Activated naive CD8-positive, alpha-beta T cell treated with anti-CD3 and anti-CD28 coated beads, Interleukin-2, amount 10 ng/mL, durations not matched to agents 7 days and 5 days (primary cell): Measurements from ENCODE around the gene DDX20. TPM values are rescaled to one million over a fixed set of nuclear protein-coding genes. Genes with fewer than 3 reads are reported as not detected.
A peak's percentile ranks its signal among the peaks of the same experiment; 100 is the strongest.

Source experiments
- ATAC-seq: fragments of 150-1000 bp; cut with Tn5 transposase; one replicate; pipeline ENCODE4 v1.10.0; 2021; ENCODE audit warnings: low read depth, moderate library complexity
- POLR2A ChIA-PET: fragments of 350-600 bp; sonication (Branson Sonifier 250); formaldehyde crosslinking; loops from one replicate; lab custom pipeline; 2021; ENCODE audit warnings: antibody characterized with exemption; lab: Charles Lee
- DNase-seq: peaks from one replicate; pipeline ENCODE4 v3.0.0; 2021
- H3K27ac Mint-ChIP-seq: one replicate; pipeline ENCODE4 v1.8.0; 2022; ENCODE audit warnings: mild to moderate bottlenecking, mixed read lengths
- H3K27me3 Mint-ChIP-seq: one replicate; pipeline ENCODE4 v1.8.0; 2022; ENCODE audit warnings: mild to moderate bottlenecking, moderate library complexity, mixed read lengths
- H3K36me3 Mint-ChIP-seq: one replicate; pipeline ENCODE4 v1.8.0; 2021; ENCODE audit warnings: mild to moderate bottlenecking, mixed read lengths
- H3K4me1 Mint-ChIP-seq: one replicate; pipeline ENCODE4 v1.8.0; 2021; ENCODE audit warnings: mixed read lengths
- H3K4me3 Mint-ChIP-seq: one replicate; pipeline ENCODE4 v1.8.0; 2022; ENCODE audit warnings: mild to moderate bottlenecking, moderate library complexity, mixed read lengths
- H3K9me3 Mint-ChIP-seq: one replicate; pipeline ENCODE4 v1.8.0; 2021; ENCODE audit warnings: mixed read lengths
- total RNA-seq, 2 experiments: library from RNA; stranded (reverse); gene quantifications; one replicate each; pipeline ENCODE4 v1.2.3, GENCODE V29; 2021

DDX20 gene
- total RNA-seq, 2 experiments from 2014 or later, result 15.0 to 16.5 TPM

GRCh38 chr1:111769517-111770146 is 13.9 kb downstream of the DDX20 start:
- H3K9me3 Mint-ChIP-seq, result no peaks in the 10 kb centered on the region
- H3K36me3 Mint-ChIP-seq, result peaks cover 15% of the 10 kb centered on the region
- no peak overlapping the region for H3K27ac Mint-ChIP-seq
- H3K27me3 Mint-ChIP-seq, result no peaks in the 10 kb centered on the region
- H3K4me1 Mint-ChIP-seq, result peaks cover 1% of the 10 kb centered on the region
- DNase-seq (no peak), ATAC-seq (peak; percentile 45)
- POLR2A ChIA-PET, result interaction anchor here (1.6 kb wide), 1 partner anchor 18 kb away, joined by 4 read pairs; no protein-coding TSS in a partner anchor
- no peak overlapping the region for H3K4me3 Mint-ChIP-seq

- Mint-ChIP-seq H3K27me3 (no peaks in the 10 kb centered on the region), H3K27ac (no peak overlapping the region), H3K36me3 (peaks cover 6% of the 10 kb centered on the region), H3K9me3 (no peaks in the 10 kb centered on the region), H3K4me1 (no peaks in the 10 kb centered on the region), H3K4me3 (no peak overlapping the region)
- no peak for ATAC-seq
- POLR2A ChIA-PET, result no interaction called here
- no peak for DNase-seq
These were observed 15.2 kb downstream of the DDX20 start for GRCh38 chr1:111770916-111771315.

- H3K9me3 Mint-ChIP-seq, result no peaks in the 10 kb centered on the region
- DNase-seq (no peak), ATAC-seq (no peak)
- H3K4me1 Mint-ChIP-seq, result no peaks in the 10 kb centered on the region
- no peak overlapping the region for H3K27ac Mint-ChIP-seq
- no peaks in the 10 kb centered on the region for H3K27me3 Mint-ChIP-seq
- H3K36me3 Mint-ChIP-seq, result no peaks in the 10 kb centered on the region
- no peak overlapping the region for H3K4me3 Mint-ChIP-seq
- POLR2A ChIA-PET, result no interaction called here
These were observed 20.3 kb downstream of the DDX20 start for GRCh38 chr1:111775966-111776365.

- ATAC-seq (no peak), DNase-seq (no peak)
- no peaks in the 10 kb centered on the region for H3K36me3 Mint-ChIP-seq
- no peaks in the 10 kb centered on the region for H3K9me3 Mint-ChIP-seq
- no peak overlapping the region for H3K4me3 Mint-ChIP-seq
- POLR2A ChIA-PET, result no interaction called here
- no peaks in the 10 kb centered on the region for H3K27me3 Mint-ChIP-seq
- no peak overlapping the region for H3K27ac Mint-ChIP-seq
- no peaks in the 10 kb centered on the region for H3K4me1 Mint-ChIP-seq
These were observed 20.7 kb downstream of the DDX20 start for GRCh38 chr1:111776391-111776790.

- no peaks in the 10 kb centered on the region for H3K4me1 Mint-ChIP-seq
- H3K27ac Mint-ChIP-seq, result no peak overlapping the region
- no peaks in the 10 kb centered on the region for H3K9me3 Mint-ChIP-seq
- POLR2A ChIA-PET, result no interaction called here
- no peaks in the 10 kb centered on the region for H3K36me3 Mint-ChIP-seq
- no peak for DNase-seq
- H3K27me3 Mint-ChIP-seq, result no peaks in the 10 kb centered on the region
- no peak overlapping the region for H3K4me3 Mint-ChIP-seq
- ATAC-seq, result no peak
These were observed 21.2 kb downstream of the DDX20 start for GRCh38 chr1:111776861-111777260.

GRCh38 chr1:111777301-111777700 is 21.6 kb downstream of the DDX20 start:
- H3K27ac Mint-ChIP-seq, result no peak overlapping the region
- no peak overlapping the region for H3K4me3 Mint-ChIP-seq
- POLR2A ChIA-PET, result no interaction called here
- no peaks in the 10 kb centered on the region for H3K36me3 Mint-ChIP-seq
- no peaks in the 10 kb centered on the region for H3K27me3 Mint-ChIP-seq
- no peak for ATAC-seq
- H3K9me3 Mint-ChIP-seq, result no peaks in the 10 kb centered on the region
- H3K4me1 Mint-ChIP-seq, result no peaks in the 10 kb centered on the region
- DNase-seq, result no peak

- no peak for DNase-seq
- POLR2A ChIA-PET, result no interaction called here
- ATAC-seq, result no peak
- Mint-ChIP-seq H3K36me3 (no peaks in the 10 kb centered on the region), H3K4me3 (no peak overlapping the region), H3K27me3 (peaks cover 3% of the 10 kb centered on the region), H3K4me1 (no peaks in the 10 kb centered on the region), H3K9me3 (no peaks in the 10 kb centered on the region), H3K27ac (no peak overlapping the region)
These were observed 22.4 kb downstream of the DDX20 start for GRCh38 chr1:111778066-111778465.

- Mint-ChIP-seq H3K27me3 (peaks cover 5% of the 10 kb centered on the region), H3K36me3 (no peaks in the 10 kb centered on the region), H3K27ac (no peak overlapping the region), H3K9me3 (no peaks in the 10 kb centered on the region), H3K4me1 (no peaks in the 10 kb centered on the region), H3K4me3 (no peak overlapping the region)
- DNase-seq (no peak), ATAC-seq (no peak)
- POLR2A ChIA-PET, result no interaction called here
These were observed 22.9 kb downstream of the DDX20 start for GRCh38 chr1:111778541-111779051.

- Mint-ChIP-seq H3K4me3 (no peak overlapping the region), H3K36me3 (no peaks in the 10 kb centered on the region), H3K9me3 (no peaks in the 10 kb centered on the region), H3K27me3 (peaks cover 6% of the 10 kb centered on the region), H3K27ac (no peak overlapping the region), H3K4me1 (no peaks in the 10 kb centered on the region)
- DNase-seq (no peak), ATAC-seq (no peak)
- POLR2A ChIA-PET, result no interaction called here
These were observed 23.8 kb downstream of the DDX20 start for GRCh38 chr1:111779546-111779945.

GRCh38 chr1:111784273-111784901 is 28.7 kb downstream of the DDX20 start:
- no peak for DNase-seq
- Mint-ChIP-seq H3K4me1 (no peaks in the 10 kb centered on the region), H3K4me3 (no peak overlapping the region), H3K27me3 (peaks cover 11% of the 10 kb centered on the region), H3K27ac (no peak overlapping the region), H3K9me3 (no peaks in the 10 kb centered on the region), H3K36me3 (no peaks in the 10 kb centered on the region)
- POLR2A ChIA-PET, result no interaction called here
- no peak for ATAC-seq

- Mint-ChIP-seq H3K4me3 (no peak overlapping the region), H3K27ac (no peak overlapping the region), H3K9me3 (no peaks in the 10 kb centered on the region), H3K36me3 (no peaks in the 10 kb centered on the region), H3K4me1 (no peaks in the 10 kb centered on the region), H3K27me3 (peaks cover 20% of the 10 kb centered on the region)
- POLR2A ChIA-PET, result no interaction called here
- DNase-seq (no peak), ATAC-seq (no peak)
These were observed 31.0 kb downstream of the DDX20 start for GRCh38 chr1:111786669-111787207.

- H3K4me3 Mint-ChIP-seq, result no peak overlapping the region
- H3K4me1 Mint-ChIP-seq, result no peaks in the 10 kb centered on the region
- H3K9me3 Mint-ChIP-seq, result no peaks in the 10 kb centered on the region
- POLR2A ChIA-PET, result no interaction called here
- no peaks in the 10 kb centered on the region for H3K36me3 Mint-ChIP-seq
- peaks cover 20% of the 10 kb centered on the region for H3K27me3 Mint-ChIP-seq
- H3K27ac Mint-ChIP-seq, result no peak overlapping the region
- no peak for DNase-seq
- ATAC-seq, result no peak
These were observed 33.4 kb downstream of the DDX20 start for GRCh38 chr1:111789142-111789541.

GRCh38 chr1:111789666-111790316 is 34.1 kb downstream of the DDX20 start:
- POLR2A ChIA-PET, result no interaction called here
- Mint-ChIP-seq H3K4me1 (no peaks in the 10 kb centered on the region), H3K4me3 (no peak overlapping the region), H3K9me3 (no peaks in the 10 kb centered on the region), H3K27ac (no peak overlapping the region), H3K27me3 (peaks cover 18% of the 10 kb centered on the region), H3K36me3 (no peaks in the 10 kb centered on the region)
- no peak for ATAC-seq
- DNase-seq, result no peak
